ENCODE measurements around the gene MADCAM1. TPM values are rescaled to one million over a fixed set of nuclear protein-coding genes. Genes with fewer than 3 reads are reported as not detected.

Gene MADCAM1
- total RNA-seq, 1 experiment from 2014 or later: 0.47 TPM

GRCh38 chr19:501646-502045, 5.4 kb downstream of the MADCAM1 start:
- ChIA-PET POLR2A (no interaction called here), CTCF (no interaction called here)
- H3K27me3 Mint-ChIP-seq (ENCODE audit: insufficient read depth, unreplicated experiment): peaks cover 20% of the 10 kb centered on the region
- peaks cover 6% of the 10 kb centered on the region for H3K36me3 Mint-ChIP-seq (ENCODE audit: insufficient read depth, unreplicated experiment)
- H3K27ac Mint-ChIP-seq (ENCODE audit: low read depth, unreplicated experiment): no peak overlapping the region
- no peaks in the 10 kb centered on the region for H3K4me1 Mint-ChIP-seq (ENCODE audit: insufficient read depth, unreplicated experiment)
- H3K9me3 Mint-ChIP-seq (ENCODE audit: unreplicated experiment): no peaks in the 10 kb centered on the region
- no TSS peak for BruUV-seq (replicated peaks)
- no peak overlapping the region for H3K4me3 Mint-ChIP-seq (ENCODE audit: unreplicated experiment)
- intact Hi-C loops (cut with micrococcal nuclease): loop anchor here (10.0 kb wide), 1 partner anchor 117 kb away; no protein-coding TSS in a partner anchor
- TF ChIP-seq CTCF (IDR thresholded peaks at IDR 0.05; ENCODE audit: unreplicated experiment): no peak
- no peak for DNase-seq (ENCODE audit: unreplicated experiment)

- CTCF ChIA-PET: interaction anchor here (1.3 kb wide), 1 partner anchor 9 kb away, joined by 9 read pairs; the partner anchor contains the start of gene MADCAM1
- Mint-ChIP-seq H3K27me3 (ENCODE audit: insufficient read depth, unreplicated experiment) (peaks cover 1% of the 10 kb centered on the region), H3K9me3 (ENCODE audit: unreplicated experiment) (no peaks in the 10 kb centered on the region), H3K36me3 (ENCODE audit: insufficient read depth, unreplicated experiment) (no peaks in the 10 kb centered on the region), H3K4me3 (ENCODE audit: unreplicated experiment) (no peak overlapping the region), H3K4me1 (ENCODE audit: insufficient read depth, unreplicated experiment) (peaks cover 13% of the 10 kb centered on the region), H3K27ac (ENCODE audit: low read depth, unreplicated experiment) (no peak overlapping the region)
- no peak for TF ChIP-seq CTCF (IDR thresholded peaks at IDR 0.05; ENCODE audit: unreplicated experiment)
- POLR2A ChIA-PET: no interaction called here
- no peak for DNase-seq (ENCODE audit: unreplicated experiment)
- intact Hi-C loops (cut with micrococcal nuclease): loop anchor here (5.0 to 10.0 kb wide), 2 partner anchors 120 to 162 kb away; partner anchors contain the start of gene MIER2
- BruUV-seq (replicated peaks): no TSS peak
Observed at GRCh38 chr19:504616-505015, 8.3 kb downstream of the MADCAM1 start.

- DNase-seq (ENCODE audit: unreplicated experiment): peak; percentile 100
- peak overlapping the region; percentile 82 for H3K4me3 Mint-ChIP-seq (ENCODE audit: unreplicated experiment)
- peak; percentile 95 for TF ChIP-seq CTCF (IDR thresholded peaks at IDR 0.05; ENCODE audit: unreplicated experiment)
- H3K36me3 Mint-ChIP-seq (ENCODE audit: insufficient read depth, unreplicated experiment): no peaks in the 10 kb centered on the region
- H3K9me3 Mint-ChIP-seq (ENCODE audit: unreplicated experiment): no peaks in the 10 kb centered on the region
- ChIA-PET POLR2A (interaction anchor here (0.6 to 2.9 kb wide), 10 partner anchors 14 to 668 kb away, joined by 3 to 24 read pairs (median 3); partner anchors contain the start of gene CDC34), CTCF (interaction anchor here (0.6 to 1.5 kb wide), 11 partner anchors 12 to 1846 kb away, joined by 3 to 9 read pairs (median 4); partner anchors contain the start of gene CDC34)
- no peaks in the 10 kb centered on the region for H3K27me3 Mint-ChIP-seq (ENCODE audit: insufficient read depth, unreplicated experiment)
- BruUV-seq (replicated peaks): TSS peak; percentile 63
- H3K4me1 Mint-ChIP-seq (ENCODE audit: insufficient read depth, unreplicated experiment): peaks cover 24% of the 10 kb centered on the region
- intact Hi-C loops (cut with micrococcal nuclease): loop anchor here (2.0 to 10.0 kb wide), 3 partner anchors 18 to 164 kb away; partner anchors contain the start of gene MIER2
- peak overlapping the region; percentile 98 for H3K27ac Mint-ChIP-seq (ENCODE audit: low read depth, unreplicated experiment)
Observed at GRCh38 chr19:506404-507285, 10.4 kb downstream of the MADCAM1 start.
